B cell (primary cell): ENCODE measurements around the gene ANKRD31.

Source experiments
- CTCF ChIP-seq: fragments of 200-600 bp; IDR thresholded peaks from one replicate; pipeline ENCODE4 v1.8.0; 2022; ENCODE audit warnings: antibody characterized with exemption, mild to moderate bottlenecking
- EZH2 ChIP-seq: IDR thresholded peaks from 2 replicates; pipeline ENCODE4 v1.6.1; 2012; ENCODE audit warnings: borderline replicate concordance, low read depth, mild to moderate bottlenecking, moderate library complexity, low read length; ENCODE audit not compliant: insufficient read depth, poor library complexity, severe bottlenecking

DNA sequence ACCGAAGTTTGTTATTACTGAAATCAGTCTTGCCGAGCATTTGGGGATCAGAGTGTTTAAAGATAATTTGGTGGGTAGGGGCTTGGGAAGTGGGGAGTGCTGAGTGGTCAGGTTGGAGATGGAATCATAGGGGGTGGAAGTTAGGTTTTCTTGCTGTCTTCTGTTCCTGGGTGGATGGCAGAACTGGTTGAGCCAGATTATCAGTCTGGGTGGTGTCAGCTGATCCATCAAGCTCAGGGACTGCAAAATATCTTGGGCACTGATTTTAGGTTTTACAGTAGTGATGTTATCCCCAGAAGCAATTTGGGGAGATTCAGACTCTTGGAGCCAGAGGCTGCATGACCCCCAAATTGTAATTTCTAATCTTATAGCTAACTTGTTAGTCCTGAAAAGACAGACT lies 5.4 kb upstream of the ANKRD31 start:
- no peak for TF ChIP-seq EZH2
- no peak for TF ChIP-seq CTCF
